Natural killer cell treated with Interleukin-12 subunit alpha and Interleukin-12 subunit beta and Interleukin-15 and Interleukin-18, amount 100 ng/mL, for 72 hours (primary cell): ENCODE results near the gene ALDH3A2. TPM values are rescaled to one million over a fixed set of nuclear protein-coding genes. Genes with fewer than 3 reads are reported as not detected.
"Not testable (repeated sequence)": the region's sequence is repeated elsewhere in the genome, so short reads cannot be mapped to it uniquely, and the experiment has no call there.

Source experiments
- ATAC-seq, 2 donors: fragments of 150-1000 bp; cut with Tn5 transposase in 1 of 2; sonication (Bioruptor Pico), chemical (Tn5 transposase) in 1 of 2; 2 replicates each; pipeline ENCODE4 v1.10.0; 2021
- DNase-seq: peaks from one replicate; pipeline ENCODE4 v3.0.0; 2022; ENCODE audit warnings: low spot score
- H3K27ac Mint-ChIP-seq, 2 donors: 1 replicate in 1 of 2; 2 replicates in 1 of 2; pipeline ENCODE4 v1.8.0; 2022; ENCODE audit warnings: mixed read lengths in 2 of 2, mild to moderate bottlenecking in 1 of 2, moderate library complexity in 1 of 2
- H3K27me3 Mint-ChIP-seq, 2 donors: 1 replicate in 1 of 2; 2 replicates in 1 of 2; pipeline ENCODE4 v1.8.0; 2022; ENCODE audit warnings: mixed read lengths in 2 of 2
- H3K36me3 Mint-ChIP-seq: one replicate; pipeline ENCODE4 v1.8.0; 2022; ENCODE audit warnings: mixed read lengths
- H3K4me1 Mint-ChIP-seq, 2 donors: 1 replicate in 1 of 2; 2 replicates in 1 of 2; pipeline ENCODE4 v1.8.0; 2022; ENCODE audit warnings: low read depth in 2 of 2, mixed read lengths in 2 of 2, mild to moderate bottlenecking in 1 of 2
- H3K4me3 Mint-ChIP-seq: one replicate; pipeline ENCODE4 v1.8.0; 2022; ENCODE audit warnings: mixed read lengths
- H3K9me3 Mint-ChIP-seq: 2 replicates; pipeline ENCODE4 v1.8.0; 2022; ENCODE audit warnings: mixed read lengths
- total RNA-seq, 2 donors: library from RNA; stranded (reverse); gene quantifications; one replicate each; pipeline ENCODE4 v1.2.3, GENCODE V29; 2022

ALDH3A2 gene
- total RNA-seq, 2 donors from 2014 or later, result 22.3 to 31.6 TPM

GRCh38 chr17:19656851-19657581 is 8.5 kb downstream of the ALDH3A2 start:
- H3K36me3 Mint-ChIP-seq, result no peaks in the 10 kb centered on the region
- H3K27ac Mint-ChIP-seq, result no peak overlapping the region
- DNase-seq (no peak), ATAC-seq (no peak)
- no peaks in the 10 kb centered on the region for H3K27me3 Mint-ChIP-seq
- no peaks in the 10 kb centered on the region for H3K9me3 Mint-ChIP-seq
- H3K4me1 Mint-ChIP-seq, result peaks cover 0 to 2% of the 10 kb centered on the region in 2 donors
- H3K4me3 Mint-ChIP-seq, result no peak overlapping the region

- ATAC-seq (no peak), DNase-seq (no peak)
- H3K27ac Mint-ChIP-seq, result no peak overlapping the region
- peaks cover 4% of the 10 kb centered on the region for H3K36me3 Mint-ChIP-seq
- H3K4me3 Mint-ChIP-seq, result no peak overlapping the region
- H3K4me1 Mint-ChIP-seq, result no peaks in the 10 kb centered on the region
- no peaks in the 10 kb centered on the region for H3K27me3 Mint-ChIP-seq
- H3K9me3 Mint-ChIP-seq, result no peaks in the 10 kb centered on the region
These were observed 11.0 kb downstream of the ALDH3A2 start for GRCh38 chr17:19659366-19660177.

- Mint-ChIP-seq H3K27me3 (no peaks in the 10 kb centered on the region), H3K4me3 (no peak overlapping the region), H3K4me1 (no peaks in the 10 kb centered on the region), H3K27ac (no peak overlapping the region), H3K36me3 (peaks cover 4% of the 10 kb centered on the region), H3K9me3 (no peaks in the 10 kb centered on the region)
- no peak for ATAC-seq
- no peak for DNase-seq
These were observed 11.8 kb downstream of the ALDH3A2 start for GRCh38 chr17:19660219-19660870.

GRCh38 chr17:19661121-19661520 is 12.6 kb downstream of the ALDH3A2 start:
- Mint-ChIP-seq H3K4me1 (no peaks in the 10 kb centered on the region), H3K9me3 (no peaks in the 10 kb centered on the region), H3K27ac (no peak overlapping the region), H3K27me3 (no peaks in the 10 kb centered on the region), H3K4me3 (no peak overlapping the region), H3K36me3 (peaks cover 4% of the 10 kb centered on the region)
- DNase-seq, result no peak
- no peak for ATAC-seq

- Mint-ChIP-seq H3K4me1 (no peaks in the 10 kb centered on the region), H3K9me3 (no peaks in the 10 kb centered on the region), H3K27ac (no peak overlapping the region), H3K4me3 (no peak overlapping the region), H3K27me3 (no peaks in the 10 kb centered on the region), H3K36me3 (peaks cover 4% of the 10 kb centered on the region)
- ATAC-seq (no peak), DNase-seq (no peak)
These were observed 14.5 kb downstream of the ALDH3A2 start for GRCh38 chr17:19663097-19663496.

- Mint-ChIP-seq H3K27me3 (no peaks in the 10 kb centered on the region), H3K9me3 (no peaks in the 10 kb centered on the region), H3K36me3 (peaks cover 4% of the 10 kb centered on the region), H3K27ac (no peak overlapping the region), H3K4me3 (no peak overlapping the region), H3K4me1 (no peaks in the 10 kb centered on the region)
- ATAC-seq (no peak), DNase-seq (no peak)
These were observed 15.7 kb downstream of the ALDH3A2 start for GRCh38 chr17:19664136-19664820.

GRCh38 chr17:19664821-19665181 is 16.2 kb downstream of the ALDH3A2 start:
- Mint-ChIP-seq H3K27me3 (no peaks in the 10 kb centered on the region), H3K4me3 (no peak overlapping the region), H3K4me1 (no peaks in the 10 kb centered on the region), H3K27ac (no peak overlapping the region), H3K9me3 (no peaks in the 10 kb centered on the region), H3K36me3 (peaks cover 4% of the 10 kb centered on the region)
- DNase-seq (no peak), ATAC-seq (no peak)

- not testable (repeated sequence) for DNase-seq, H3K36me3 Mint-ChIP-seq, H3K27me3 Mint-ChIP-seq, ATAC-seq, H3K9me3 Mint-ChIP-seq, H3K27ac Mint-ChIP-seq, H3K4me1 Mint-ChIP-seq, H3K4me3 Mint-ChIP-seq
These were observed 21.1 kb downstream of the ALDH3A2 start for GRCh38 chr17:19669680-19670079.

GRCh38 chr17:19670908-19671307 is 22.4 kb downstream of the ALDH3A2 start:
- H3K4me3 Mint-ChIP-seq, result no peak overlapping the region
- no peak overlapping the region for H3K27ac Mint-ChIP-seq
- no peaks in the 10 kb centered on the region for H3K27me3 Mint-ChIP-seq
- H3K9me3 Mint-ChIP-seq, result no peaks in the 10 kb centered on the region
- no peak for DNase-seq
- no peaks in the 10 kb centered on the region for H3K4me1 Mint-ChIP-seq
- peaks cover 5% of the 10 kb centered on the region for H3K36me3 Mint-ChIP-seq
- no peak for ATAC-seq

- Mint-ChIP-seq H3K9me3 (no peaks in the 10 kb centered on the region), H3K27me3 (no peaks in the 10 kb centered on the region), H3K27ac (no peak overlapping the region), H3K4me3 (no peak overlapping the region), H3K4me1 (no peaks in the 10 kb centered on the region), H3K36me3 (peaks cover 5% of the 10 kb centered on the region)
- DNase-seq (no peak), ATAC-seq (no peak)
These were observed 22.9 kb downstream of the ALDH3A2 start for GRCh38 chr17:19671433-19671832.

GRCh38 chr17:19672009-19672750 is 23.6 kb downstream of the ALDH3A2 start:
- peaks cover 5% of the 10 kb centered on the region for H3K36me3 Mint-ChIP-seq

GRCh38 chr17:19673623-19674022 is 25.1 kb downstream of the ALDH3A2 start:
- Mint-ChIP-seq H3K4me3 (no peak overlapping the region), H3K4me1 (no peaks in the 10 kb centered on the region), H3K27me3 (no peaks in the 10 kb centered on the region), H3K27ac (no peak overlapping the region), H3K36me3 (peaks cover 5% of the 10 kb centered on the region), H3K9me3 (no peaks in the 10 kb centered on the region)
- no peak for ATAC-seq
- DNase-seq, result no peak

More at GRCh38 chr17:19672009-19672750, 23.6 kb downstream of the ALDH3A2 start:
- Mint-ChIP-seq H3K27ac (no peak overlapping the region), H3K27me3 (no peaks in the 10 kb centered on the region), H3K9me3 (no peaks in the 10 kb centered on the region), H3K4me3 (no peak overlapping the region), H3K4me1 (no peaks in the 10 kb centered on the region)
- no peak for DNase-seq
- no peak for ATAC-seq

GRCh38 chr17:19676896-19677295 is 28.3 kb downstream of the ALDH3A2 start:
- Mint-ChIP-seq H3K9me3 (no peaks in the 10 kb centered on the region), H3K4me3 (no peak overlapping the region), H3K27me3 (no peaks in the 10 kb centered on the region), H3K36me3 (peaks cover 5% of the 10 kb centered on the region), H3K4me1 (no peaks in the 10 kb centered on the region), H3K27ac (no peak overlapping the region)
- no peak for ATAC-seq
- no peak for DNase-seq
